Fibroblast of skin of scalp (primary cell): ENCODE data around the gene CEP131. TPM values are rescaled to one million over a fixed set of nuclear protein-coding genes. Genes with fewer than 3 reads are reported as not detected.

ENCODE experiments used
- DNase-seq: peaks from one replicate; pipeline ENCODE4 v3.0.0-alpha.2; 2013
- polyA plus RNA-seq, 2 experiments: library from polyadenylated mRNA; unstranded; fragments of 120-200 nt; gene quantifications; one replicate each; pipeline ENCODE4 v1.2.1, GENCODE V29; 2013; ENCODE audit not compliant: insufficient read length in 2 of 2

Gene CEP131
- polyA plus RNA-seq (2013, experiment 1 of 2; ENCODE audit: insufficient read length): 13.0 TPM
- 11.6 TPM for polyA plus RNA-seq (2013, experiment 2 of 2; ENCODE audit: insufficient read length)

GRCh38 chr17:81222906-81223761 is at the start of gene CEP131:
Gene CEP131 (minus strand): TSS chr17:81222965. CDS start chr17:81220056, 2,909 bp downstream.
- DNase-seq: peak; percentile 99

GRCh38 chr17:81271226-81271625 is 48.5 kb upstream of the CEP131 start:
- DNase-seq: no peak

DNA sequence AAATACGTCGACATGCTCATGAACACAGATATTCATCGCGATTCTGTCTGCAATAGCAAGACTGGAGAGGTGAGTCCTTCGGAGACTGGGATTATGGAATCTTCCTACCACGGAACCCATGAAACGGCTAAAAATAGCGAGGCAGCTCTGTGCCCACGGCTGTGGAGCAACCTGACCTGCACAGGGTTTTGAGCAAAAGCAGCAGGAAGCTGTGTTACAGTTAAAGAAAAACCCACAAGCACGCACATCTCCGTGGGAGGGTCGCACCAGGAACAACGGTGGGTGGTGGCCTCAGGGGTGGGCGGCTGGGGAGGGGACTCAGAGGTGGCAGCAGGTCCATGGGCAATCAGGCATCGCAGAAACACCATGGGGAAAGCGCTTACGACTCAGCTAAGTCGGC is 47.5 kb upstream of the CEP131 start:
- DNase-seq: no peak

- no peak for DNase-seq
These were observed 44.8 kb upstream of the CEP131 start for GRCh38 chr17:81267390-81268067.

GRCh38 chr17:81265576-81265975 is 42.8 kb upstream of the CEP131 start:
- DNase-seq: no peak

- no peak for DNase-seq
These were observed 41.9 kb upstream of the CEP131 start for GRCh38 chr17:81264640-81265039.

- DNase-seq: no peak
These were observed 40.8 kb upstream of the CEP131 start for GRCh38 chr17:81263371-81264181.

- no peak for DNase-seq
These were observed 39.0 kb upstream of the CEP131 start for GRCh38 chr17:81261582-81262336.

- no peak for DNase-seq
These were observed 38.3 kb upstream of the CEP131 start for GRCh38 chr17:81261096-81261495.

DNA sequence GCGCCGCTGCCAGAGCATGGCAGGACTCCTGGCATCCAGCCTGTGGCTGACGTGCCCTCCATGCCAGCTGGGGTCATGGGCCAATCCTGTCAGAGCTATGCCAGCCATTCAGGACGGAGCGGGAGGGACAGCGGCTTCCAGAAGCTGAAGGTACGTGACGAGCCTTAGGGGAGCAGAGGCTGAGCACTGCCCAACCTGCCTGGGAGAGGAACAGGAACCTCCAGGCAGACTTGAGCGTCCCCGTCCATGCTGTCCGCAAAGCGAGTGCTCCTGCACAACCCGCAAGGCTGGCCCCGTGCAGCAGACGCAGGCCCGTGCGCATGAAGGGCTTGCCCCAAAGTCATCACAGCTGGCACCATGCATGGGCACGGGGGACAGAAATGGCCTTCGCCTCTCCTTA is 37.9 kb upstream of the CEP131 start:
- no peak for DNase-seq

GRCh38 chr17:81260171-81260570 is 37.4 kb upstream of the CEP131 start:
- no peak for DNase-seq

DNA sequence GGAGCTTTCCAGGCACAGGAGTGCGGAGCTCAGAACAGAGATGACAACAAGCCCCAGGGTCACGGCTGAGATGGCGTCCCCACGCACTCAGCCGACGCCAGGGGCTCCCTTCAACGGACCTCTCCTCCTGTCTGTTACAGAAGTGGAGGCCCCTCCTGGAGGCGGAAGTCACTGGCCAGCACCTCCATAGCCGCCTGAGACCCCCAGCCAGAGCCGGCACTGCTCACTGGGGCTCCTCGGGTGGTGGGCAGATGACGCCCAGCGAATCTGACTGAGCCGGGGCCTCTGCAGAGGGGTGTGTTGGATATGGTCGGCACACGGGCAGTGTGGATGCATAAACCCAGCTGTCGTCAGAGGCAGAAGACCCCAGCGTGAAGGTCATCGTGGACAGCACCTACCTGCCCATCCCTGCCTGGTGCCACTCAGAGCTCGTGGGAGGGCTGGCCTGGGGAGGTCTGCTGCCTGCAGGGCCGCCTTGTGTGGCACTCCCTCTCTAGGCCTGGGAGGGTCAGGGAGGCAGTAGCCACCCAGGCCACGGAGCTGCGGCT is 36.4 kb upstream of the CEP131 start:
- no peak for DNase-seq

DNA sequence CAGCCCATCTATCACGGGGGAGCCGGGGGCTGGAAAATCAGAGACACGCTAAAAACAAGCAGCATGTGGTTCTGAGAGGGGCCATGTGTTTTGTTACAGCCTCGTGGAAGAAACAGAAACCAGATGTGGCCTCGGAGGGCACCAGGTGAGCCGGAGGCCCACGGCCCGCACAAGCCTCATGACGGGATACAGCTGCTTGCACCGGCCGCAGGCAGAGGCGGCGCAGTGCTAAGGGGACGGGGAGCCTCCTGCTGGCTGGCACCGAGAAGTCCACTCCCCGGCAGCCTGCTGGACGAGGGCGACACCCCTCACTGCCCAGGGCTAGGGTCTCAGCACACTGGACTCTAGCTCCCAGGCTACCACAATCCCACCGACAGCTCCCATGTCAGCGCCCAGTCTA is 35.5 kb upstream of the CEP131 start:
- no peak for DNase-seq

GRCh38 chr17:81257533-81257932 is 34.8 kb upstream of the CEP131 start:
- DNase-seq: no peak

DNA sequence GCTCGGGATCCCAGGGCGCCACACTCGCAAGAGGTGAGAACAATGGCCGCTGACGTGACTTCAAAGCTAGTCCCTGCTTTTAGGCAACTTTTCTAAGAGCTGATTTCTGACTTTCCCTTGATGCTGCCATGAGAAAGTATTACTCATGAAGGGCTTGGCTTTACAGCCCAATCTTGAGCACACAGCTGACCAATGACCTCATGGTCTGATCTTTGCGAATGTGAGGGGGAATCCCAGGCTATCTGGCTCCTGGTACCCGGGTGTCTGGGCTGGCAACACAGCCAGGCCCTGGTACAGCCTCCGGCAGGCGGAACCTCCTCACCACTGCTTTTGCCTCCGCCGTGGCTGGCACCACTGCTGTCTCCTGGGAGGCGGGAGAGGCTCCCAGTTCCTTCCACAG is 33.9 kb upstream of the CEP131 start:
- DNase-seq: no peak

- peak; percentile 59 for DNase-seq
These were observed 32.4 kb upstream of the CEP131 start for GRCh38 chr17:81254955-81255717.

DNA sequence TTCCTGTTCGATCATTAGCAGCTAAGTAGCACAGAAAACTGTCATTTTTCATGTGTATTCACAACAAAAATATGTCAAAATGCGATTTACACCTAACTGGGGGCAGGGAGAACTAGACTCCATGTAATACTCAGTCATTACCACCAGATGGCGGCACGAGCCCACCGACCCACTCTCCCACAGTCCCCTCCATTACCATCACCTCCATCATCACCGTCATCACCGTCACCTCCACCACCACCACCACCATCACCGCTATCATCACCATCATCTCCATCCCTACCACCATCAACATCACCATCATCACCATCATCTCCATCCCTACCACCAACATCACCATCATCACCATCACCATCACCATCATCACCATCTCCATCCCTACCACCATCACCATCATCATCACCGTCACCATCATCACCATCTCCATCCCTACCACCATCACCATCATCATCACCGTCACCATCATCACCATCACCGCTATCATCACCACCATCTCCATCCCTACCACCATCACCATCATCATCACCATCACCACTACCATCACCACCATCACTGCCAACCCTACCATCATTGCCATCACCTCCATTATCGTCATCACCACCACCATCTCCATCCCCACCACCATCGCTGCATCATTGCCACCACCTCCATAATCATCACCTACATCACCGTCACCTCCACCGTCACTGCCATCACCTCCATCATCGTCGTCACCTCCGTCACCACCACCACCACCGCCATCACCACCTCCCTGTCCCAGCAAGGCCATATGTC is 30.8 kb upstream of the CEP131 start:
- DNase-seq: peak; percentile 42

DNA sequence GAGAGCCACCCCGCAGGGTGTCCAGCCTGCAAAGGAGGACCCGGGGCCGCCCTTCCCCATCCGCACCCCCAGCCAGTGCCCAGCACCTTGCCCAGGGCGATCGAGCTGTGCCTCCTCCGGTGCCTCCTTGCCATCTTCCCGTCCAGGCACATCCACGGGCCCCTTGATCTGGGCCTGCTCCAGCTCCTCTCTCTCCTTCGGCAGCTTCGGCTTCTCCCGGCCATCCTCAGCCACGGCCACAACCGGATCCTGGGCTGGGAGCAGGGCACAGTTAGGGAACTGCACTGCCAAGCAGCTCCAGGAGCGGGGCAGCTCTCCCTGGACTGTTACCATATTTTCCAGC is 30.2 kb upstream of the CEP131 start:
- no peak for DNase-seq

- no peak for DNase-seq
These were observed 29.7 kb upstream of the CEP131 start for GRCh38 chr17:81252326-81252986.
